Gastrocnemius medialis (tissue), 4 donors: ENCODE results near the gene SNRPN.

ENCODE experiments used
- CTCF ChIP-seq, 5 experiments: fragments of 450-650 bp in 3 of 5; fragments of 200-600 bp in 2 of 5; sonication (generic) in 2 of 5; IDR thresholded peaks in 4 of 5; conservative IDR thresholded peaks in 1 of 5; 1 replicate in 4 of 5; 2 replicates in 1 of 5; pipeline ENCODE4 v1.5.1; 2016 to 2019; ENCODE audit warnings: antibody characterized with exemption in 5 of 5, mild to moderate bottlenecking in 3 of 5, moderate library complexity in 3 of 5
- POLR2A ChIP-seq, 2 donors: fragments of 450-650 bp; IDR thresholded peaks; one replicate each; pipeline ENCODE4 v1.6.1; 2017; ENCODE audit warnings: antibody characterized with exemption in 2 of 2, mild to moderate bottlenecking in 2 of 2, moderate library complexity in 2 of 2

DNA sequence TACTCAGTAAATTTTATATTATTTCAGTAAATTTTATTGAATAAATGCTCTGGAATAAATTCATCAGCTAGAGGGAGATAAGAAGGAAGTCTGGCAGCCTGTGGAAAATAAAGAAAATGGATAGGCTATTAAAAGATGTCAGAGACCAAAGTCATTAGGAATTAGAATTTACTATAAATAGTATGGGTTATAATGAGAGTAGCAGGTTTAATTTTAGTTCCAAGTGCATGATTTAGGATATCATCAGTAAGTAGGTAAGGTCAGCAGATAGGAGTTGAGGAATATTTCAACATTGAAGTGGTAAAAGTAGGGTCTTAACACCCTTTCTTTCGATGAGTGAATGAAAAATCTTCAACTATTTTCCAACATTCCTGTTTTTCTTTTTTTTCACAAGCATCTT, 64.6 kb downstream of the SNRPN start:
- TF ChIP-seq CTCF (IDR thresholded peaks at IDR 0.05 in 4 of 5, conservative IDR thresholded peaks at IDR 0.05 in 1 of 5) (no peak), POLR2A (IDR thresholded peaks at IDR 0.05) (no peak)
